Astrocyte of the cerebellum (primary cell): ENCODE measurements around the gene TIMM44.
"Not testable (repeated sequence)": the region's sequence is repeated elsewhere in the genome, so short reads cannot be mapped to it uniquely, and the experiment has no call there.

Experiments used
- DNase-seq: peaks from one replicate; pipeline ENCODE4 v3.0.0-alpha.2; 2011; ENCODE audit warnings: low read depth
- H3K4me3 ChIP-seq: 2 replicates; pipeline ENCODE4 v1.5.1; 2011; ENCODE audit warnings: mild to moderate bottlenecking, low read depth, low read length, moderate library complexity
- in situ Hi-C: cut with HindIII; loops from 2 replicates; pipeline ENCODE4 v1.10.0; 2017; ENCODE audit warnings: low sequenced_read_pairs
- TF ChIP-seq, protein P1 (sequence below): IDR thresholded peaks from 2 replicates; pipeline ENCODE4 v1.5.1; 2012; ENCODE audit warnings: low read length, low read depth, moderate library complexity, mild to moderate bottlenecking; ENCODE audit errors: missing control alignments

The TIMM44 gene

GRCh38 chr19:7962644-7963268 lies 19.3 kb upstream of the TIMM44 start:
- TF ChIP-seq, protein P1, sequence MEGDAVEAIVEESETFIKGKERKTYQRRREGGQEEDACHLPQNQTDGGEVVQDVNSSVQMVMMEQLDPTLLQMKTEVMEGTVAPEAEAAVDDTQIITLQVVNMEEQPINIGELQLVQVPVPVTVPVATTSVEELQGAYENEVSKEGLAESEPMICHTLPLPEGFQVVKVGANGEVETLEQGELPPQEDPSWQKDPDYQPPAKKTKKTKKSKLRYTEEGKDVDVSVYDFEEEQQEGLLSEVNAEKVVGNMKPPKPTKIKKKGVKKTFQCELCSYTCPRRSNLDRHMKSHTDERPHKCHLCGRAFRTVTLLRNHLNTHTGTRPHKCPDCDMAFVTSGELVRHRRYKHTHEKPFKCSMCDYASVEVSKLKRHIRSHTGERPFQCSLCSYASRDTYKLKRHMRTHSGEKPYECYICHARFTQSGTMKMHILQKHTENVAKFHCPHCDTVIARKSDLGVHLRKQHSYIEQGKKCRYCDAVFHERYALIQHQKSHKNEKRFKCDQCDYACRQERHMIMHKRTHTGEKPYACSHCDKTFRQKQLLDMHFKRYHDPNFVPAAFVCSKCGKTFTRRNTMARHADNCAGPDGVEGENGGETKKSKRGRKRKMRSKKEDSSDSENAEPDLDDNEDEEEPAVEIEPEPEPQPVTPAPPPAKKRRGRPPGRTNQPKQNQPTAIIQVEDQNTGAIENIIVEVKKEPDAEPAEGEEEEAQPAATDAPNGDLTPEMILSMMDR: no peak
- in situ Hi-C loops: loop anchor here (10.0 kb wide), 1 partner anchor 182 kb away; the partner anchor contains the start of gene FBN3
- no peak overlapping the region for H3K4me3 ChIP-seq
- no peak for DNase-seq

DNA sequence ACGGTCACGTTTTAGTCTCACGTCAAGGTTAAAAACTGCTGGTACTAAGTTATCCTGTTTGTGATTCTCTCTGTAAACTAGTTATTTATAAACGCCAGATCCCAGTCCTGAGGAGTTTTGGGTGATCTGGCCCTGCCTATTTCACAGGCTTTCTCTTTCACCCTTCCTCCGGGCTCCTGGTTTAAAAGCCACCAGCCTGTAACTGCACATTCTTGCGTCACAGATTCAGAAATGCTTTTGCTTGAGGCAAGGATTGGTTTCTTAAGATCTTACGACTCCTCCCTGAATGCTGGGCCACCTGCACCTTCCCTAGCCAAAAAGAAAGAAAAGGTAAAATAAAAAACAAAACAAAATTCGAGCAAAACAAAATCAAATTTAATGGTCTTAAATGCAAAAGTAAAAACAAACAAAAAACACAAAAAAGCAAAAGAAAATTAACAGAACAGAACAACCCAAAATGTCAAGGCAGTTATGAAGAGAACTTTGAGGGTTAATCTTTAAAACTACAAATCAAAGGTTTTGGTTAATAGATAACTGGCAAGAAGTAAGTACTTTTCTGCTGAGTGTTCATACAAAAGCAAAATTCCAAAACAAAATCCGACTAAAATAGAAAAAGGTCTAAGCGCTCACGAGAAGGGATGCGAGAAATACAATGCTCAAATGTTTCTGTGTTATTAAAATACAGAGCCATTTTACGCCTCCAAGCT lies 18.6 kb upstream of the TIMM44 start:
- no peak overlapping the region for H3K4me3 ChIP-seq
- in situ Hi-C loops: loop anchor here (10.0 kb wide), 1 partner anchor 183 kb away; the partner anchor contains the start of gene FBN3
- DNase-seq: no peak

DNA sequence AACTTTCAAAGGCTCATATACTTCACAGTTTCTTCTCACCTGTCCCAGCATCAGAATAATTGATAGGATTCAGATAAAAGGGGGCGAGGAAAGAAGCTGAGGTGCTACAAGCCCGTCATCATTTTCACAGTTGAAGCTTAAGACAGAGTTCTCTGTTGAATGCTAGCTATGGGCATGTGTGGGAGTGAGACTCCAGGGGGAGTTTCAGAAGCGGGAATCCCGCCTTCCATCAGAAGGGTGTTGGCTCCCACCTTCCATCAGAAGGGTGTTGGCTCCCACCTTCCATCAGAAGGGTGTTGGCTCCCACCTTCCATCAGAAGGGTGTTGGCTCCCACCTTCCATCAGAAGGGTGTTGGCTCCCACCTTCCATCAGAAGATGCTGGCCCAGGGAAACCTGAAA lies 17.6 kb upstream of the TIMM44 start:
- H3K4me3 ChIP-seq, DNase-seq: not testable (repeated sequence)
- in situ Hi-C loops: loop anchor here (10.0 kb wide), 1 partner anchor 184 kb away; the partner anchor contains the start of gene FBN3

More for the DNA sequence above, 18.6 kb upstream of the TIMM44 start:
- TF ChIP-seq, protein P1: no peak

DNA sequence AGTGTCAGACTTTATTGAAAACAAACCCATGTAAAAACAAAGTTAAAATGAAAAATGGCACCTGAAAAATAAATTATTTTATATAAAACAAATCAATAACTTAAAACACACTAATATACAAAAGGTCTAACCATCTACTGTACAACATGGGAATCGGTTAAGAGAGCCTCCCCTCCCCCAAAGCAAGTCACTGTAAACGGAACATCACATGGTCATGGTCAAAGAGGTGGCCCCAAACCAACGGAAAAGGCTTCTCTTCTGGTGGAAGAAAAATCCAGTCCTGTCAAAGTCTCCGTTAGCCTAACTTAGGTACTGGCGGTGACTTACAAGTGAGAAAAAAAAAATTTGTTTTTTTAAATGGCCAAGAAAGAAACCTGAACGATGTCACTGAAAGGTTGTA lies 15.7 kb upstream of the TIMM44 start:
- no peak for DNase-seq
- no peak overlapping the region for H3K4me3 ChIP-seq
- TF ChIP-seq, protein P1: no peak
- in situ Hi-C loops: no loop called here

DNA sequence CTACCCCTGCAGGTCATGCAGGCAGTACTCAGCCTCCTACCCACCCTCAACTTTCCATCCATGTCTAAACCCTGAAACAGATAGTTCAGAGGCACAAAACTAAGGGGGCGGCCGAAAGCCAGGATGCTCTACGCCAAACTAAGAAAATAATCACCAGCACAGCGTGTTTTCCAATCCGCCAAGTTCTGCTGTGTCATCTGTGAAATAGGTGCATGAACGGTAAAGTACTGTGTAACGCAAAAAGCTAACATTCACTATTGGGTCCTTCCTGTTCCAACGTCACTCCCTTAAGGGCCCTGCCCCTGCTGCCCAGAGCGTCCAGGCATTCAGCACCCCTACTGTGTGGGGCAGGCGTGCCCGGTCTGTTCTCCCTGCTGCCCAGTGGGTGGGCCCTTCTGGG lies 12.2 kb upstream of the TIMM44 start:
- TF ChIP-seq, protein P1: no peak
- in situ Hi-C loops: no loop called here
- no peak overlapping the region for H3K4me3 ChIP-seq
- DNase-seq: no peak

DNA sequence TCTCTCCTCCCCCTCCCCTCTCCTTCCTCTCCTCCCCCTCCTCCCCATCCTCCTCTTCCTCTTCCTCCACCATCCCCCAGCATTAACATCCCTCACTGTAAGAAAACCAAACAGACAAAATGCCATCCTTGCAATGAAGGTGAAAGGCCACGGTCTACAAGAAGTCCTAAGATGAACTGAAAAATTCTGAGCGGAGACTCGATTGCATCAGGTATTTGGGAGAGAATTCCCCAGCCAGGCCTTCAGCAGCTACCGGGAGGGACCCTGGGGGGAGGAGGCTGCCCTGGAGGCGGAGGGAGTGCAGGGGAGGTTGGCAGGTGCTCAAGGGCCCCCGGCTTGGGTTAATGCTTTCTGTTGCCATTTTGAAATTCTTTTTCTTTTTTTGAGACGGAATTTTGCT lies 10.1 kb upstream of the TIMM44 start:
- in situ Hi-C loops: no loop called here
- no peak overlapping the region for H3K4me3 ChIP-seq
- no peak for DNase-seq
- TF ChIP-seq, protein P1: no peak

GRCh38 chr19:7953060-7953459 lies 9.6 kb upstream of the TIMM44 start:
- DNase-seq: no peak
- no peak overlapping the region for H3K4me3 ChIP-seq
- TF ChIP-seq, protein P1: no peak
- in situ Hi-C loops: no loop called here
